ENCODE results near the gene RAD51B.

The RAD51B gene

DNA sequence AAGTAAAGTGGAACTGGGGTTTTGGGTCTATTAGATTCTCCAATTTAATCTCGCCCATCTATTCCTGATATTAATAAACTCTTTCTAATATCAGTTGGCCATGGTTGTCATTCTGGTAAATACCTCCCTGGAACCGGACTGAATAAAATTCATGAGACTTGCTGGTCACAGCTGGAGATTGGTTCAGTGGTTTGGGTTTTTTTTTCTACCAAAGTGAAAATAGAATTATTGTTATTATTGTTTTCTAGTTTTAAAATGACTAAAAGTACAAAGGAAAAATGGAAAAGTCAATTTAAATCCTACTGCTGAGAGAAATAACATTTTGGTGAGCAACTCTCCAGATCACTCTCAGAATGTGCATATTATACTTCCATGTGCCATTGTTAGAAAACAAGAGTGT, 535.8 kb downstream of the RAD51B start:
- no peak for DNase-seq (ENCODE audit: low read depth in 2 of 2)
- no peak overlapping the region for H3K4me3 ChIP-seq (replicated peaks in 1 of 2; ENCODE audit: low read depth in 2 of 2, low read length in 2 of 2)
- TF ChIP-seq, protein P1, sequence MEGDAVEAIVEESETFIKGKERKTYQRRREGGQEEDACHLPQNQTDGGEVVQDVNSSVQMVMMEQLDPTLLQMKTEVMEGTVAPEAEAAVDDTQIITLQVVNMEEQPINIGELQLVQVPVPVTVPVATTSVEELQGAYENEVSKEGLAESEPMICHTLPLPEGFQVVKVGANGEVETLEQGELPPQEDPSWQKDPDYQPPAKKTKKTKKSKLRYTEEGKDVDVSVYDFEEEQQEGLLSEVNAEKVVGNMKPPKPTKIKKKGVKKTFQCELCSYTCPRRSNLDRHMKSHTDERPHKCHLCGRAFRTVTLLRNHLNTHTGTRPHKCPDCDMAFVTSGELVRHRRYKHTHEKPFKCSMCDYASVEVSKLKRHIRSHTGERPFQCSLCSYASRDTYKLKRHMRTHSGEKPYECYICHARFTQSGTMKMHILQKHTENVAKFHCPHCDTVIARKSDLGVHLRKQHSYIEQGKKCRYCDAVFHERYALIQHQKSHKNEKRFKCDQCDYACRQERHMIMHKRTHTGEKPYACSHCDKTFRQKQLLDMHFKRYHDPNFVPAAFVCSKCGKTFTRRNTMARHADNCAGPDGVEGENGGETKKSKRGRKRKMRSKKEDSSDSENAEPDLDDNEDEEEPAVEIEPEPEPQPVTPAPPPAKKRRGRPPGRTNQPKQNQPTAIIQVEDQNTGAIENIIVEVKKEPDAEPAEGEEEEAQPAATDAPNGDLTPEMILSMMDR (IDR thresholded peaks at IDR 0.05; ENCODE audit: low read depth, low read length): no peak

DNA sequence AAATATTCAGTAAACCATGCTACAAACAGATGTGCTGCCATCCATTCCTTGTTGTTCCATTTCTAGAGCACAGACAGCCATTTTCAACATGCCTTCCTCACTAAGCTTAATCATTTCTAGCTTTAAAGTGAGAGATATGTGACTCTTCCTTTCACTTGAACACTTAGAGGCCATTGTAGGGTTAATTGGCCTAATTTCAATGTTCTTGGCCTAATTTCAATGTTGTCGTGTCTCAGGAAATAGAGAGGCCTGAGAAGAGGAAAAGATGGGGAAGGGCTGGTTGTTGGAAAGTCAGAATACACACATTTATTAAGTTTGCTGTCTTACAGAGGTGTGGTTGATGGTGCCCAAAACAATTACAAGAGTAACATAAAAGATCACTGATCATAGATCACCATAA, 538.2 kb downstream of the RAD51B start:
- TF ChIP-seq, protein P1 (IDR thresholded peaks at IDR 0.05; ENCODE audit: low read depth, low read length): no peak
- peak in 1 of 2 donors; percentile 23 for DNase-seq (ENCODE audit: low read depth in 2 of 2)
- H3K4me3 ChIP-seq (replicated peaks in 1 of 2; ENCODE audit: low read depth in 2 of 2, low read length in 2 of 2): no peak overlapping the region

DNA sequence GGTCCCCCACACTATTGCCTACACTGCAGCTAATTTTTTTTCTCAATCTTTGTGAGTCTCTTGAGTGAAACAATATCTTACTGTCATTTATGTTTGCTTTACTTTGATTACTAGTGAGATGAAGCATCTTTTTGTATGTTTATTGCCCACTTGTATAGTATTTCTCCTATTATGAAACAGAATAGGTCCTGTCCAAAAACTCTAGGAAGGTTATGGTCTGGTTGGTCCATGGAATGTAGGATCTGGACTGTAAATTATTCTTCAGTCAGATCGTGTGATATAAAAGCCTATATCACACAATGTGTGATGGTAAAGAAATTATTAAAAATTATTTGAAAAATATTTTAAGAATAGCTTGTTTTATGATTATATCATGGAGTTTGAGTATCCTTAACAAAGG, 538.9 kb downstream of the RAD51B start:
- TF ChIP-seq, protein P1 (IDR thresholded peaks at IDR 0.05; ENCODE audit: low read depth, low read length): no peak

GRCh38 chr14:68359022-68359836, 539.6 kb downstream of the RAD51B start:
- no peak for DNase-seq (ENCODE audit: low read depth in 2 of 2)
- no peak overlapping the region for H3K4me3 ChIP-seq (replicated peaks in 1 of 2; ENCODE audit: low read depth in 2 of 2, low read length in 2 of 2)
- TF ChIP-seq, protein P1 (IDR thresholded peaks at IDR 0.05; ENCODE audit: low read depth, low read length): no peak

More for the DNA sequence above, 538.9 kb downstream of the RAD51B start:
- DNase-seq (ENCODE audit: low read depth in 2 of 2): no peak
- H3K4me3 ChIP-seq (replicated peaks in 1 of 2; ENCODE audit: low read depth in 2 of 2, low read length in 2 of 2): no peak overlapping the region

DNA sequence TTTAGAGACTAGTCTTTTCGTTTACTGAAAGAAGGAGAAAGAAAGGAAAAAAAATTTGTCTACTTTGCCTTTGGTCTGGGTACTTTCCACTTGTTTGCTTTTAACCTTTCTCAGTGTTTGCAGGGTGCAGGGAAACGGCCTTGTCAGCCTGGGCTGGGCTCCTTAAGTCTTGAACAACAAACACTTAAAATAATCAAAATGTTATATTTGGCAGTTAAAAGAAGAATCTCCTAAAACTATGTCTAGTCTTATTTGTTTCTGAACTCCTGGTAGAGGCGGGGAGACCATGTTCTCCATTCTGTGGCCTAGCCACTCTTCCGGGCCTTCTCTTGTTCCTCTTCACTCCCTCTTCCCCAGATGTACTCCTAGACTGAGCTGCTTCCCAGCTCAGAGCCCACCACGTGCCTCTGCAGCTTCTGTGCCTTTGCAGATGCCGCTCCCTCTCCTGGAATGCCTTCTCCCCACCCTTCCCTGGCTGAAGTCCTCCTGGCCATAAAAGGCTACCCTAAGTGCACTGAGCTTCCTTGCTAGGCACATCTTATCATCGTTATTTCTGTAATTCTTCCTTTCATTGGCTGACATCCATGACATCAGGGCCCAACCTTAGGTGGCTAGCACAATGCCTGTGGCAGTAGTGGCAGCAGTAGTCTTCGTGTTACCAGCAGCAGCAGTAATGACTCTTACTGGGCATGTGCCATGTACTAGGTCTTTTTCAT, 540.4 kb downstream of the RAD51B start:
- H3K4me3 ChIP-seq (replicated peaks in 1 of 2; ENCODE audit: low read depth in 2 of 2, low read length in 2 of 2): no peak overlapping the region
- DNase-seq (ENCODE audit: low read depth in 2 of 2): peak; percentile 53 to 75
- TF ChIP-seq, protein P1 (IDR thresholded peaks at IDR 0.05; ENCODE audit: low read depth, low read length): no peak

DNA sequence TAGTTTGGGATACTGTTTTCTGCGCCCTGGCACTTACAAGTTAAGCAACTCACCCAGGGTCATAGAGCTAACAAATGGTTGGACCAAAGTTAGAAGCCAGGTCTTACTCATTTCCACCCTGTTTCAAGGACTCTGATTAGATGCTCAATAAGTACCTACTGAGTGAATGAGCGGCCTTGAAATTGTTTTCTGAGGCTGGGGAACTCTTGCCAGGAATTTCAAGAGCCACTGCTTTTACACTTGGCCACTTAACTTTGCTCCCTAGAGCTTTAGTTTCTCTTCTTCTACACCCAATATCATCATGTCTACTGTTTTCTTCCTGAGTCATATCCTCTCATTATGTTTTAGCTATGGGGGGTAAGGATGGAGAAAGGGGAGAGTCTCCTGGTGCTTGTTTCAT, 541.7 kb downstream of the RAD51B start:
- TF ChIP-seq, protein P1 (IDR thresholded peaks at IDR 0.05; ENCODE audit: low read depth, low read length): no peak
- H3K4me3 ChIP-seq (replicated peaks in 1 of 2; ENCODE audit: low read depth in 2 of 2, low read length in 2 of 2): no peak overlapping the region
- peak; percentile 82 to 93 for DNase-seq (ENCODE audit: low read depth in 2 of 2)

All from cardiac fibroblast (primary cell).